Endodermal cell (in vitro differentiated cells): Measurements from ENCODE around the gene LARGE1. TPM values are rescaled to one million over a fixed set of nuclear protein-coding genes. Genes with fewer than 3 reads are reported as not detected.

Experiments
- DNase-seq: peaks from one replicate; pipeline ENCODE4 v3.0.0-alpha.2; 2017
- H3K27ac ChIP-seq: 2 replicates; pipeline ENCODE4 v1.5.1; 2013; ENCODE audit warnings: mild to moderate bottlenecking, low read depth, low read length, moderate library complexity
- H3K27me3 ChIP-seq: 2 replicates; pipeline ENCODE4 v1.6.1; 2013; ENCODE audit warnings: mild to moderate bottlenecking, low read length, moderate library complexity; ENCODE audit not compliant: insufficient read depth, control insufficient read depth, poor library complexity, severe bottlenecking
- H3K36me3 ChIP-seq: 2 replicates; pipeline ENCODE4 v1.7.0; 2013; ENCODE audit warnings: mild to moderate bottlenecking, low read length, moderate library complexity; ENCODE audit not compliant: control insufficient read depth, insufficient read depth
- H3K4me1 ChIP-seq: one replicate; pipeline ENCODE4 v1.7.0; 2013; ENCODE audit warnings: low read length; ENCODE audit not compliant: control insufficient read depth, insufficient read depth
- H3K4me3 ChIP-seq: 2 replicates; pipeline ENCODE4 v1.5.1; 2013; ENCODE audit warnings: mild to moderate bottlenecking, low read length, moderate library complexity
- H3K9ac ChIP-seq: 2 replicates; pipeline ENCODE4 v1.6.1; 2013; ENCODE audit warnings: mild to moderate bottlenecking, low read length, moderate library complexity; ENCODE audit not compliant: poor library complexity, severe bottlenecking; ENCODE audit errors: extremely low read depth
- H3K9me3 ChIP-seq: 2 replicates; pipeline ENCODE4 v1.6.1; 2013; ENCODE audit warnings: mild to moderate bottlenecking, low read length, moderate library complexity; ENCODE audit not compliant: control insufficient read depth
- H3K27ac Mint-ChIP-seq: 2 replicates; pipeline ENCODE4 v1.8.0; 2020; ENCODE audit warnings: mixed read lengths
- H3K27me3 Mint-ChIP-seq: 2 replicates; pipeline ENCODE4 v1.8.0; 2021; ENCODE audit warnings: mild to moderate bottlenecking, mixed read lengths; ENCODE audit not compliant: insufficient read depth
- H3K36me3 Mint-ChIP-seq: 2 replicates; pipeline ENCODE4 v1.8.0; 2020; ENCODE audit warnings: low read depth, mixed read lengths
- H3K4me1 Mint-ChIP-seq: 2 replicates; pipeline ENCODE4 v1.8.0; 2020; ENCODE audit warnings: mixed read lengths
- H3K4me3 Mint-ChIP-seq: 2 replicates; pipeline ENCODE4 v1.8.0; 2020; ENCODE audit warnings: mild to moderate bottlenecking, moderate library complexity, mixed read lengths
- H3K9me3 Mint-ChIP-seq: 2 replicates; pipeline ENCODE4 v1.8.0; 2020; ENCODE audit warnings: mild to moderate bottlenecking, mixed read lengths
- CTCF ChIP-seq: fragments of 200-600 bp; sonication (generic); conservative IDR thresholded peaks from 2 replicates; pipeline ENCODE4 v1.5.0; 2021; ENCODE audit warnings: antibody characterized with exemption, mild to moderate bottlenecking
- WGBS, 2 experiments: methylation state at CpG; one replicate each; pipeline versions ENCODE4 v1.1.5 to v1.1.7; 2013; ENCODE audit warnings: missing lambda C conversion rate in 2 of 2, mixed read lengths in 1 of 2; ENCODE audit not compliant: insufficient coverage in 1 of 2, insufficient read length in 1 of 2; 5-methylcytosine and 5-hydroxymethylcytosine counted together
- total RNA-seq, 2 donors: library from RNA; stranded (reverse); fragmentation: NEBNext Ultra II Directional in 1 of 2; extraction: Animal tissue kit (Norgen Biotek cat#: 25700) in 1 of 2; gene quantifications; 2 replicates in 1 of 2; 3 replicates in 1 of 2; pipeline ENCODE4 v1.2.1, GENCODE V29; 2021

Gene LARGE1
- total RNA-seq, 2 donors from 2014 or later, result 17.5 to 24.3 TPM

- Mint-ChIP-seq H3K4me1 (peaks cover 33% of the 10 kb centered on the region), H3K27ac (no peak overlapping the region), H3K27me3 (peaks cover 91% of the 10 kb centered on the region), H3K9me3 (peaks cover 5% of the 10 kb centered on the region), H3K36me3 (no peaks in the 10 kb centered on the region), H3K4me3 (no peak overlapping the region)
- Histone ChIP-seq H3K9ac (no peak overlapping the region), H3K9me3 (peaks cover 10% of the 10 kb centered on the region), H3K27ac (no peak overlapping the region), H3K4me3 (no peak overlapping the region), H3K27me3 (peaks cover 38% of the 10 kb centered on the region), H3K4me1 (peaks cover 16% of the 10 kb centered on the region), H3K36me3 (no peaks in the 10 kb centered on the region)
- WGBS, 2 experiments, result 83 to 93% methylated on average over 1 to 3 of the region's 3 CpGs
- DNase-seq, result no peak
- no peak for TF ChIP-seq CTCF
These were observed 92.0 kb downstream of the LARGE1 start for GRCh38 chr22:33828302-33828701.

DNA sequence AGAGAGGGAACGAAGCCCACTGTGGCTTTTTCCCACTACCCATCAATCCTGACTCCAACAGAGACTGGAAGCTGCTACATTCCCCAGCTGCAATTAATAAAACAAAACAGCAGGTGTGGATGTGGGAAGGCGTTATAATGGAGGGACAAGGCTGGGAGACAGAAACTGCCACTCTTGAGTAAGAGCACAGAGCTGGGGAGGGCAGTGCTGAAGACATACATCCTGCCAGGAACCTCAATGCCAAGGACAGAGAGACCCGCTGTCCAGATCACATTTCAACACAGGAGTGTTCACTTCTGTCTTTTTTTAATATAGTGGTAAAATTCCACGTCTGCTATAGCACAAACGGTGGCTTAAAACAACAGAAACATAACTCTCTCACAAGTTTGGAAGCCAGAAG lies 94.5 kb downstream of the LARGE1 start:
- no peaks in the 10 kb centered on the region for H3K36me3 ChIP-seq
- H3K4me1 ChIP-seq, result peaks cover 11% of the 10 kb centered on the region
- WGBS, 2 experiments, result 77 to 100% methylated on average over 1 to 5 of the region's 5 CpGs
- no peaks in the 10 kb centered on the region for H3K36me3 Mint-ChIP-seq
- H3K4me1 Mint-ChIP-seq, result peaks cover 22% of the 10 kb centered on the region
- no peak for TF ChIP-seq CTCF
- H3K27ac ChIP-seq, result no peak overlapping the region
- no peak overlapping the region for H3K4me3 ChIP-seq
- H3K27me3 ChIP-seq, result peaks cover 16% of the 10 kb centered on the region
- H3K9me3 Mint-ChIP-seq, result peaks cover 5% of the 10 kb centered on the region
- no peak overlapping the region for H3K9ac ChIP-seq
- H3K27me3 Mint-ChIP-seq, result peaks cover 85% of the 10 kb centered on the region
- H3K27ac Mint-ChIP-seq, result peak overlapping the region; percentile 33
- H3K9me3 ChIP-seq, result peaks cover 10% of the 10 kb centered on the region
- DNase-seq, result no peak
- no peak overlapping the region for H3K4me3 Mint-ChIP-seq

GRCh38 chr22:33823552-33823951 lies 96.7 kb downstream of the LARGE1 start:
- no peak for DNase-seq
- Mint-ChIP-seq H3K4me1 (peaks cover 7% of the 10 kb centered on the region), H3K36me3 (no peaks in the 10 kb centered on the region), H3K9me3 (peaks cover 5% of the 10 kb centered on the region), H3K4me3 (no peak overlapping the region), H3K27ac (no peak overlapping the region), H3K27me3 (peaks cover 65% of the 10 kb centered on the region)
- no peak overlapping the region for H3K4me3 ChIP-seq
- H3K9me3 ChIP-seq, result peaks cover 10% of the 10 kb centered on the region
- no peak overlapping the region for H3K27ac ChIP-seq
- H3K4me1 ChIP-seq, result peaks cover 5% of the 10 kb centered on the region
- H3K27me3 ChIP-seq, result peaks cover 7% of the 10 kb centered on the region
- no peaks in the 10 kb centered on the region for H3K36me3 ChIP-seq
- H3K9ac ChIP-seq, result no peak overlapping the region
- no peak for TF ChIP-seq CTCF
- WGBS, 2 experiments, result 93 to 96% methylated on average over 4 to 8 of the region's 8 CpGs
